ENCODE measurements around the gene SLC16A8. TPM values are rescaled to one million over a fixed set of nuclear protein-coding genes. Genes with fewer than 3 reads are reported as not detected.
A peak's percentile ranks its signal among the peaks of the same experiment; 100 is the strongest.

Gene SLC16A8
- polyA plus RNA-seq, 3 donors: 0.24 to 1.0 (median 0.76) TPM

GRCh38 chr22:38074181-38075104 lies 9.5 kb downstream of the SLC16A8 start:
- no peak for DNase-seq (ENCODE audit: low read depth in 3 of 3, low spot score in 2 of 3)

GRCh38 chr22:38073150-38074130 lies 10.5 kb downstream of the SLC16A8 start:
- DNase-seq (ENCODE audit: low read depth in 3 of 3, low spot score in 2 of 3): no peak

- no peak for DNase-seq (ENCODE audit: low read depth in 3 of 3, low spot score in 2 of 3)
Measured at GRCh38 chr22:38072322-38073149, 11.4 kb downstream of the SLC16A8 start.

- no peak for DNase-seq (ENCODE audit: low read depth in 3 of 3, low spot score in 2 of 3)
Measured at GRCh38 chr22:38071421-38072321, 12.3 kb downstream of the SLC16A8 start.

- DNase-seq (ENCODE audit: low read depth in 3 of 3, low spot score in 2 of 3): no peak
Measured at GRCh38 chr22:38070250-38070921, 13.6 kb downstream of the SLC16A8 start.

- no peak for DNase-seq (ENCODE audit: low read depth in 3 of 3, low spot score in 2 of 3)
Measured at GRCh38 chr22:38069372-38070249, 14.4 kb downstream of the SLC16A8 start.

GRCh38 chr22:38068641-38069371 lies 15.2 kb downstream of the SLC16A8 start:
- no peak for DNase-seq (ENCODE audit: low read depth in 3 of 3, low spot score in 2 of 3)

- no peak for DNase-seq (ENCODE audit: low read depth in 3 of 3, low spot score in 2 of 3)
Measured at GRCh38 chr22:38067761-38068360, 16.1 kb downstream of the SLC16A8 start.

GRCh38 chr22:38067028-38067415 lies 17.0 kb downstream of the SLC16A8 start:
- DNase-seq (ENCODE audit: low read depth in 3 of 3, low spot score in 2 of 3): no peak

- DNase-seq (ENCODE audit: low read depth in 3 of 3, low spot score in 2 of 3): no peak
Measured at GRCh38 chr22:38066381-38067027, 17.5 kb downstream of the SLC16A8 start.

- DNase-seq (ENCODE audit: low read depth in 3 of 3, low spot score in 2 of 3): no peak
Measured at GRCh38 chr22:38065539-38065938, 18.4 kb downstream of the SLC16A8 start.

GRCh38 chr22:38062791-38063190 lies 21.2 kb downstream of the SLC16A8 start:
- DNase-seq (ENCODE audit: low read depth in 3 of 3, low spot score in 2 of 3): no peak

- peak; percentile 83 to 87 (median 85) for DNase-seq (ENCODE audit: low read depth in 3 of 3, low spot score in 2 of 3)
Measured at GRCh38 chr22:38056969-38057891, 26.8 kb downstream of the SLC16A8 start, which contains the start of gene PICK1. TSS of gene PICK1 (plus strand) at chr22:38057404. CDS start at chr22:38057810, 406 bp downstream.

- peak in 2 of 3 donors; percentile 65 to 72 for DNase-seq (ENCODE audit: low read depth in 3 of 3, low spot score in 2 of 3)
Measured at GRCh38 chr22:38051900-38052862, 31.8 kb downstream of the SLC16A8 start.

Measured in right renal cortex interstitium (tissue), 3 donors.